HG03575 (cell line): ENCODE measurements around the gene ALG11.
"Not testable (repeated sequence)": the region's sequence is repeated elsewhere in the genome, so short reads cannot be mapped to it uniquely, and the experiment has no call there.

Experiments
- ATAC-seq: cut with Tn5 transposase; IDR thresholded peaks from one replicate; pipeline ENCODE4 v1.9.1; 2021; ENCODE audit not compliant: unreplicated experiment, insufficient number of reproducible peaks, low FRiP score; ENCODE audit errors: extremely low read depth

The ALG11 gene

GRCh38 chr13:52020191-52020590 lies 8.0 kb downstream of the ALG11 start:
- ATAC-seq, result no peak

GRCh38 chr13:52022356-52022755 lies 10.2 kb downstream of the ALG11 start:
- ATAC-seq, result no peak

- no peak for ATAC-seq
These were observed 12.3 kb downstream of the ALG11 start, which contains the start of gene UTP14C for GRCh38 chr13:52024481-52024880. Gene UTP14C (plus strand): TSS chr13:52024691. CDS start chr13:52028805, 4,114 bp downstream.

GRCh38 chr13:52025475-52026245 lies 13.5 kb downstream of the ALG11 start:
- no peak for ATAC-seq

DNA sequence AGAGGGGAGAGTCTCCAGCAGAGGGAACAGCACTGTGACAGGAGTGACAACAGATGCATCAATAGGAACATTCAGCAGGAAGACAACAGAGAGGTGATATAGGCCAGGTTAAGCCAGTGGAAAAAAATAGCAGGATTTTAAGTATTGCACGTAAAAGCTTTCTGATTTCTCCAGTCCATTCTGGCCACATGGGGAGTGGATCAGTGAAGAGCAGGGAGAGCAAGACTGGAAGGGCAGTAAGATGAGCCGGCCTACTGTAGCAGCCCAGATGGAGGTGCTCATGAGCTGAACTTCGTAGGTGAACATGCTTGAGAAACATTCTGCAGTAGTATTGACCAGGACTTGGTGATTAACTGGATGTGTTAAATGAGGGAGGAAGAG lies 14.0 kb downstream of the ALG11 start:
- ATAC-seq, result no peak

- ATAC-seq, result no peak
These were observed 15.6 kb downstream of the ALG11 start for GRCh38 chr13:52027832-52028231.

DNA sequence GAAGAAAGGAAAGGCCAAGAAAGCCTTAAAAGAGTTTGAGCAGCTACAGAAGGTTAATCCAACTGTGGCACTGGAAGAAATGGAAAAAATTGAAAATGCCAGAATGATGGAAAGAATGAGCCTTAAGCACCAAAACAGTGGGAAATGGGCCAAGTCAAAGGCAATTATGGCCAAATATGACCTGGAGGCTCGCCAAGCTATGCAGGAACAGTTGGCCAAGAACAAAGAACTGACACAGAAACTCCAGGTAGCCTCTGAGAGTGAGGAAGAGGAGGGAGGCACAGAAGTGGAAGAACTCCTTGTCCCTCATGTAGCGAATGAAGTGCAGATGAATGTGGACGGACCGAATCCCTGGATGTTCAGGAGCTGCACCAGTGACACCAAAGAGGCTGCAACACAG lies 17.4 kb downstream of the ALG11 start:
- no peak for ATAC-seq

DNA sequence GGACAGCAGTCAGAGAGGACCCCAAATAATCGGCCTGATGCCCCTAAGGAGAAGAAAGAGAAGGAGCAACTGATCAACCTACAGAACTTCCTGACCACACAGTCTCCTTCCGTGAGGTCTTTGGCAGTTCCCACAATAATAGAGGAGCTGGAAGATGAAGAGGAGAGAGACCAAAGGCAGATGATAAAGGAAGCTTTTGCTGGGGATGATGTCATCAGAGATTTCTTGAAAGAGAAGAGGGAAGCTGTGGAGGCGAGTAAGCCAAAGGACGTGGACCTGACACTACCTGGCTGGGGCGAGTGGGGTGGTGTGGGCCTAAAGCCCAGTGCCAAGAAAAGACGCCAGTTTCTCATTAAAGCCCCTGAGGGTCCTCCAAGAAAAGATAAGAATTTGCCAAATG lies 18.2 kb downstream of the ALG11 start:
- ATAC-seq, result not testable (repeated sequence)

GRCh38 chr13:52033039-52033438 lies 20.8 kb downstream of the ALG11 start:
- no peak for ATAC-seq

- ATAC-seq, result no peak
These were observed 22.5 kb downstream of the ALG11 start for GRCh38 chr13:52034616-52035226.

- no peak for ATAC-seq
These were observed 23.8 kb downstream of the ALG11 start for GRCh38 chr13:52036037-52036436.

DNA sequence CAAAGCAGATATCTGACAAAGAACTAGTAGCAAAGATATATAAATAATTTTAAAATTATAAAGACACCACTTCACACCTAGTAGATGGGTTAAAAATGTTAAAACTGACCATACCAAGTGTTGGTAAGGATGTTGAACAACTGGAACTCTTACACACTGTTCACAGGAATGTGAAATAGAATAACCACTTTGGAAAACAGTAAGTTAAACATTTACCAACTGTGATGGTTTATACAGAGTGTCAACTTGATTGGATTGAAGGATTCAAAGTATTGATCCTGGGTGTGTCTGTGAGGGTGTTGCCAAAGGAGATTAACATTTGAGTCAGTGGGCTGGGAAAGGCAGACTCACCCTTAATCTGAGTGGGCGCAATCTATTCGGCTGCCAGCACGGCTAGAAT lies 31.5 kb downstream of the ALG11 start:
- ATAC-seq, result no peak

GRCh38 chr13:52047463-52047862 lies 35.3 kb downstream of the ALG11 start:
- ATAC-seq, result no peak

GRCh38 chr13:52048516-52048915 lies 36.3 kb downstream of the ALG11 start:
- no peak for ATAC-seq

- no peak for ATAC-seq
These were observed 39.2 kb downstream of the ALG11 start for GRCh38 chr13:52051400-52051799.

DNA sequence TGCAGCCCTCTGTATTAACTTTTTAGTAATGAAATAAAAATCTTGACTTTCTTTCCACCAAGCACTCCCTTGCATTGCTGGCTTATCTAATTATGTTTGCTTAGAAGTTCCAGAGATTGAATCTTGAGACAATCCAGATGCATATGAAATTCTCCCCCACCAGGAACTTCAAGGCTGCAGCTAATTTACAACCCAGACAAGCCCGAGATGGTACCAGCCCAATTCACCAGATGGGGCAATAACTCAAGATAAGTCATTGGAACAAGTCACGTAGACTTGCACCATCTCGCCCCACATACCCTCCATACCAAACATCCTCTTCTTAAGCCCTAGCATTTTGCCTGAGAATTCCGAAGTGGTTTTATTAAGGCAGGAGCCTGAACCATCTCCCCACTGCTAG lies 41.3 kb downstream of the ALG11 start:
- no peak for ATAC-seq

DNA sequence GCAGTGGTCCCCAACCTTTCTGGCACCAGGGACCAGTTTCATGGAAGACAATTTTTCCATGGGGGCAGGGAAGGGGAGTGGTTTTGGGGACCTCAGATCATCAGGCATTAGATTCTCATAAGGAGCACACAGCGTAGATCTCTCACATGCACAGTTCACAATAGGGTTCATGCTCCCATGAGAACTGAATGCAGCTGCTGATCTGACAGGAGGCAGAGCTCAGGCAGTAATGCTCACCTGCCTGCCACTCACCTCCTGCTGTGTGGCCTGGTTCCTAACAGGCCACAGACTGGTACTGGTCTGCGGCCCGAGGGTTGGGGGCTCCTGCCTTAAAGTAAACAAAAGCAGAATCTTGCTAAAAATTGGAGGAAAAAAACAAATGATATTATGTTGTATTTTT lies 48.9 kb downstream of the ALG11 start:
- ATAC-seq, result not testable (repeated sequence)

GRCh38 chr13:52061587-52061986 lies 49.4 kb downstream of the ALG11 start:
- ATAC-seq, result no peak

- no peak for ATAC-seq
These were observed 55.0 kb downstream of the ALG11 start for GRCh38 chr13:52067237-52067636.

GRCh38 chr13:52070929-52071523 lies 58.8 kb downstream of the ALG11 start:
- no peak for ATAC-seq
